ENCODE data around the gene EPB41L1. TPM values are rescaled to one million over a fixed set of nuclear protein-coding genes. Genes with fewer than 3 reads are reported as not detected.

Gene EPB41L1
- polyA plus RNA-seq, 1 donor from 2014 or later: 38.2 TPM

DNA sequence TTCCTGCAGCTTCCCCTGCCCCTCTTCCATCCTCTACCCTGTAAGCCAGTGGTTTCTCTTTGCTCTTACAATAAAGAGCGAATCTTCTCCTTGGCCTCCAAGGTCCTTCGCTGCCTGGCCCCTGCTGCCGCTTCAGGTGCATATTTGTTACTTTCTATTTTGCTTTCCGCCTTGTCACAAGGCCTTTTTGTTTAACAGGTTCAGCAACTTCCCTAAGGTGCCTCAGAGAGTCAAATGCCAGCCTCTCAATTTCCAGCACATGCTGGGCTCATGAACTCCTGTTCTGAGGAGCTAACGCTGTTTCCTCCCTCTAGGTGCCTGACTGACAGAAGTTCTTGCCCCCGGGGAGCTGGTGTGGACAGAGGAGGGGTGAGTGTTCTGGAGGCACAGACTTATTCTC, 42.4 kb upstream of the EPB41L1 start:
- no peaks in the 10 kb centered on the region for H3F3A ChIP-seq (ENCODE audit: insufficient read depth, low read length, poor library complexity, severe bottlenecking)
- H2AFZ ChIP-seq (ENCODE audit: low read depth, low read length): no peak overlapping the region
- no peaks in the 10 kb centered on the region for H3K36me3 ChIP-seq (ENCODE audit: insufficient read depth, low read length)
- H3K9ac ChIP-seq (ENCODE audit: low read length): no peak overlapping the region
- no peaks in the 10 kb centered on the region for H3K27me3 ChIP-seq (ENCODE audit: insufficient read depth, low read depth, low read length)
- no peaks in the 10 kb centered on the region for H3K9me2 ChIP-seq (ENCODE audit: insufficient read depth, low read length)
- no peak overlapping the region for H3K27ac ChIP-seq (ENCODE audit: low read length)
- no peaks in the 10 kb centered on the region for H4K20me1 ChIP-seq (ENCODE audit: insufficient read depth)
- H3K4me2 ChIP-seq (ENCODE audit: low read length): no peak overlapping the region
- no peaks in the 10 kb centered on the region for H3K9me3 ChIP-seq (ENCODE audit: low read length)
- TF ChIP-seq, protein P1, sequence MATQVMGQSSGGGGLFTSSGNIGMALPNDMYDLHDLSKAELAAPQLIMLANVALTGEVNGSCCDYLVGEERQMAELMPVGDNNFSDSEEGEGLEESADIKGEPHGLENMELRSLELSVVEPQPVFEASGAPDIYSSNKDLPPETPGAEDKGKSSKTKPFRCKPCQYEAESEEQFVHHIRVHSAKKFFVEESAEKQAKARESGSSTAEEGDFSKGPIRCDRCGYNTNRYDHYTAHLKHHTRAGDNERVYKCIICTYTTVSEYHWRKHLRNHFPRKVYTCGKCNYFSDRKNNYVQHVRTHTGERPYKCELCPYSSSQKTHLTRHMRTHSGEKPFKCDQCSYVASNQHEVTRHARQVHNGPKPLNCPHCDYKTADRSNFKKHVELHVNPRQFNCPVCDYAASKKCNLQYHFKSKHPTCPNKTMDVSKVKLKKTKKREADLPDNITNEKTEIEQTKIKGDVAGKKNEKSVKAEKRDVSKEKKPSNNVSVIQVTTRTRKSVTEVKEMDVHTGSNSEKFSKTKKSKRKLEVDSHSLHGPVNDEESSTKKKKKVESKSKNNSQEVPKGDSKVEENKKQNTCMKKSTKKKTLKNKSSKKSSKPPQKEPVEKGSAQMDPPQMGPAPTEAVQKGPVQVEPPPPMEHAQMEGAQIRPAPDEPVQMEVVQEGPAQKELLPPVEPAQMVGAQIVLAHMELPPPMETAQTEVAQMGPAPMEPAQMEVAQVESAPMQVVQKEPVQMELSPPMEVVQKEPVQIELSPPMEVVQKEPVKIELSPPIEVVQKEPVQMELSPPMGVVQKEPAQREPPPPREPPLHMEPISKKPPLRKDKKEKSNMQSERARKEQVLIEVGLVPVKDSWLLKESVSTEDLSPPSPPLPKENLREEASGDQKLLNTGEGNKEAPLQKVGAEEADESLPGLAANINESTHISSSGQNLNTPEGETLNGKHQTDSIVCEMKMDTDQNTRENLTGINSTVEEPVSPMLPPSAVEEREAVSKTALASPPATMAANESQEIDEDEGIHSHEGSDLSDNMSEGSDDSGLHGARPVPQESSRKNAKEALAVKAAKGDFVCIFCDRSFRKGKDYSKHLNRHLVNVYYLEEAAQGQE (IDR thresholded peaks at IDR 0.05; ENCODE audit: borderline replicate concordance): no peak
- TF ChIP-seq RAD21 (conservative IDR thresholded peaks at IDR 0.05) (no peak), SMC3 (conservative IDR thresholded peaks at IDR 0.05; ENCODE audit: poor library complexity) (no peak), MXI1 (conservative IDR thresholded peaks at IDR 0.05; ENCODE audit: poor library complexity, severe bottlenecking) (no peak), EZH2 (IDR thresholded peaks at IDR 0.05; ENCODE audit: borderline replicate concordance, insufficient read depth, low read length, poor library complexity, severe bottlenecking) (no peak), TAF1 (IDR thresholded peaks at IDR 0.05; ENCODE audit: low read depth) (no peak), EP300 (conservative IDR thresholded peaks at IDR 0.05; ENCODE audit: poor library complexity, severe bottlenecking) (no peak), POLR2AphosphoS5 (IDR thresholded peaks at IDR 0.05) (no peak)
- TF ChIP-seq, protein P2, sequence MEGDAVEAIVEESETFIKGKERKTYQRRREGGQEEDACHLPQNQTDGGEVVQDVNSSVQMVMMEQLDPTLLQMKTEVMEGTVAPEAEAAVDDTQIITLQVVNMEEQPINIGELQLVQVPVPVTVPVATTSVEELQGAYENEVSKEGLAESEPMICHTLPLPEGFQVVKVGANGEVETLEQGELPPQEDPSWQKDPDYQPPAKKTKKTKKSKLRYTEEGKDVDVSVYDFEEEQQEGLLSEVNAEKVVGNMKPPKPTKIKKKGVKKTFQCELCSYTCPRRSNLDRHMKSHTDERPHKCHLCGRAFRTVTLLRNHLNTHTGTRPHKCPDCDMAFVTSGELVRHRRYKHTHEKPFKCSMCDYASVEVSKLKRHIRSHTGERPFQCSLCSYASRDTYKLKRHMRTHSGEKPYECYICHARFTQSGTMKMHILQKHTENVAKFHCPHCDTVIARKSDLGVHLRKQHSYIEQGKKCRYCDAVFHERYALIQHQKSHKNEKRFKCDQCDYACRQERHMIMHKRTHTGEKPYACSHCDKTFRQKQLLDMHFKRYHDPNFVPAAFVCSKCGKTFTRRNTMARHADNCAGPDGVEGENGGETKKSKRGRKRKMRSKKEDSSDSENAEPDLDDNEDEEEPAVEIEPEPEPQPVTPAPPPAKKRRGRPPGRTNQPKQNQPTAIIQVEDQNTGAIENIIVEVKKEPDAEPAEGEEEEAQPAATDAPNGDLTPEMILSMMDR (IDR thresholded peaks at IDR 0.05; ENCODE audit: poor library complexity, severe bottlenecking): no peak
- no peak overlapping the region for H3K4me3 ChIP-seq (ENCODE audit: low read length)
- no peaks in the 10 kb centered on the region for H3K79me2 ChIP-seq (replicated peaks; ENCODE audit: insufficient read depth, low read length)

DNA sequence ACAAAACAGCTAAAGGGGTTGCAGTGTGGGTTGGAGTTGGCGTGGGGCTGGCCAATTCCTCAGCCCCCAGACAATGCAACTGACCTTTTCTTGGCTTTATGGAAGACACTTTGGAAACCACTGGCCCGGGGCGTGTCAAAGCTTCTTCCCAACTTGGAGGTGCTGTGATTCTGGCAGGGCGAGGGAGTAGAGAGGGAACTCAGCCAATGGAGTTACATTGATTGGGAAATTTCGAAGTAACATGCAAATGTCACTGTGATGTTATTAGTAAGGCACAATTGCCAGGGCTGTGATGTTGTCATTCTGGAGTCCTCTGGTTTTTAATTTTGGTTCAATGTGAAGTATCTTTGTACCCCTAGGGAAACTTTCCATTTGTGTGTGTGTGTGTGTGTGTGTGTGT, 41.5 kb upstream of the EPB41L1 start:
- H3K79me2 ChIP-seq (replicated peaks; ENCODE audit: insufficient read depth, low read length): no peaks in the 10 kb centered on the region
- no peak overlapping the region for H3K9ac ChIP-seq (ENCODE audit: low read length)
- H3K27ac ChIP-seq (ENCODE audit: low read length): no peak overlapping the region
- H3K4me3 ChIP-seq (ENCODE audit: low read length): no peak overlapping the region
- no peaks in the 10 kb centered on the region for H3F3A ChIP-seq (ENCODE audit: insufficient read depth, low read length, poor library complexity, severe bottlenecking)
- no peaks in the 10 kb centered on the region for H3K9me2 ChIP-seq (ENCODE audit: insufficient read depth, low read length)
- no peaks in the 10 kb centered on the region for H3K27me3 ChIP-seq (ENCODE audit: insufficient read depth, low read depth, low read length)
- H2AFZ ChIP-seq (ENCODE audit: low read depth, low read length): no peak overlapping the region
- TF ChIP-seq, protein P2 (IDR thresholded peaks at IDR 0.05; ENCODE audit: poor library complexity, severe bottlenecking): no peak
- no peak for TF ChIP-seq TAF1 (IDR thresholded peaks at IDR 0.05; ENCODE audit: low read depth)
- no peak for TF ChIP-seq POLR2AphosphoS5 (IDR thresholded peaks at IDR 0.05)
- H3K36me3 ChIP-seq (ENCODE audit: insufficient read depth, low read length): no peaks in the 10 kb centered on the region
- no peak overlapping the region for H3K4me2 ChIP-seq (ENCODE audit: low read length)
- H4K20me1 ChIP-seq (ENCODE audit: insufficient read depth): no peaks in the 10 kb centered on the region
- H3K9me3 ChIP-seq (ENCODE audit: low read length): no peaks in the 10 kb centered on the region
